HG02763 (cell line): Measurements from ENCODE around the gene GP1BB.

ENCODE experiments used
- ATAC-seq: cut with Tn5 transposase; IDR thresholded peaks from one replicate; pipeline ENCODE4 v1.9.1; 2021; ENCODE audit warnings: mild to moderate bottlenecking, moderate library complexity; ENCODE audit not compliant: unreplicated experiment

GP1BB gene

GRCh38 chr22:19739911-19740449 lies 16.6 kb downstream of the GP1BB start:
- ATAC-seq, result no peak

GRCh38 chr22:19740586-19740985 lies 17.2 kb downstream of the GP1BB start:
- no peak for ATAC-seq

- ATAC-seq, result no peak
Measured at GRCh38 chr22:19741053-19741452, 17.7 kb downstream of the GP1BB start.

- ATAC-seq, result no peak
Measured at GRCh38 chr22:19742160-19743066, 19.1 kb downstream of the GP1BB start.

- ATAC-seq, result no peak
Measured at GRCh38 chr22:19743081-19743480, 19.7 kb downstream of the GP1BB start.

GRCh38 chr22:19743651-19744050 lies 20.3 kb downstream of the GP1BB start:
- ATAC-seq, result no peak

- no peak for ATAC-seq
Measured at GRCh38 chr22:19744350-19745006, 21.1 kb downstream of the GP1BB start.

- no peak for ATAC-seq
Measured at GRCh38 chr22:19745155-19746101, 22.1 kb downstream of the GP1BB start.

- no peak for ATAC-seq
Measured at GRCh38 chr22:19746726-19747125, 23.4 kb downstream of the GP1BB start.

GRCh38 chr22:19747551-19747950 lies 24.2 kb downstream of the GP1BB start:
- ATAC-seq, result no peak

- no peak for ATAC-seq
Measured at GRCh38 chr22:19748139-19748538, 24.8 kb downstream of the GP1BB start.

GRCh38 chr22:19748991-19749664 lies 25.8 kb downstream of the GP1BB start:
- no peak for ATAC-seq

GRCh38 chr22:19749876-19750275 lies 26.5 kb downstream of the GP1BB start:
- no peak for ATAC-seq

- ATAC-seq, result no peak
Measured at GRCh38 chr22:19750507-19751490, 27.5 kb downstream of the GP1BB start.

GRCh38 chr22:19751497-19752245 lies 28.3 kb downstream of the GP1BB start:
- ATAC-seq, result no peak

- no peak for ATAC-seq
Measured at GRCh38 chr22:19753090-19753842, 29.9 kb downstream of the GP1BB start.

- no peak for ATAC-seq
Measured at GRCh38 chr22:19753996-19754700, 30.8 kb downstream of the GP1BB start.
